Activated CD4-positive, alpha-beta T cell treated with anti-CD3 and anti-CD28 coated beads for 4 hours (primary cell): ENCODE results near the gene DCUN1D2.
"Not testable (repeated sequence)": the region's sequence is repeated elsewhere in the genome, so short reads cannot be mapped to it uniquely, and the experiment has no call there.

Experiments used
- DNase-seq, 2 donors: peaks; one replicate each; pipeline ENCODE4 v3.0.0-alpha.2; 2020

The DCUN1D2 gene

DNA sequence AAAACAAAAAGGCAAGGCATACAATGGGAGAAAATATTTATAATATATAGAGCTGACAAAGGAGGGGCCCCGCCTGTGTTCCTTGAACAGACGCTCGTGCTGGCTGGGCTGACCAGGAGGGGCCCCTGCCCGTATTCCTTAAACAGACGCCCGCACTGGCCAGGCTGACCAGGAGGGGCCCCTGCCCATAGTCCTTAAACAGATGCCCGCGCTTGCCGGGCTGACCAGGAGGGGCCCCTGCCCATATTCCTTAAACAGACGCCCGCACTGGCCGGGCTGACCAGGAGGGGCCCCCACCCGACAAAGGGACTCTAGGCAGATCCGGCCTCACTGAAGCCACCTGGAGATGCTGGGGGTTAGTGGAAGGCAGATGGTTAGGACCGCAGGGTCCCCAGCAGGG lies 46.5 kb downstream of the DCUN1D2 start:
- DNase-seq, result no peak

DNA sequence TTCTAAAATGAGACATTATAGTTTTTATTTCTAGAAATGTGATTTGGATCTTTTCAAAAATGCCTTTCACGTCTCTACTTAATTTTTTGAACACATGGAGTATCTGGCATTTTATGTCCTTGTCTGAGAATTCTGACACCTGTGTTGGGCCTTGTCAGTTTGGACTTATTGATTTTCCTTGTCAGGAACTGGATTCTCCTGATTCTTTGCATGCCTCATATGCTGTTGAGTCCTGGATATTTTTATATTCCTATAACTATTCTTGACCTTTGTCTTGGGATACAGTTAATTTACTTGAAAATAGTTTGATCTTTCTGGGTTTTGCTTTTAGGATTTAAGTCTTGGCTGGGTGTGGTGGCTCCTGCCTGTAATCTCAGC lies 47.5 kb downstream of the DCUN1D2 start:
- DNase-seq, result no peak

GRCh38 chr13:113442354-113442984 lies 48.0 kb downstream of the DCUN1D2 start:
- DNase-seq, result no peak

- DNase-seq, result no peak
These were observed 48.9 kb downstream of the DCUN1D2 start for GRCh38 chr13:113441661-113442060.

DNA sequence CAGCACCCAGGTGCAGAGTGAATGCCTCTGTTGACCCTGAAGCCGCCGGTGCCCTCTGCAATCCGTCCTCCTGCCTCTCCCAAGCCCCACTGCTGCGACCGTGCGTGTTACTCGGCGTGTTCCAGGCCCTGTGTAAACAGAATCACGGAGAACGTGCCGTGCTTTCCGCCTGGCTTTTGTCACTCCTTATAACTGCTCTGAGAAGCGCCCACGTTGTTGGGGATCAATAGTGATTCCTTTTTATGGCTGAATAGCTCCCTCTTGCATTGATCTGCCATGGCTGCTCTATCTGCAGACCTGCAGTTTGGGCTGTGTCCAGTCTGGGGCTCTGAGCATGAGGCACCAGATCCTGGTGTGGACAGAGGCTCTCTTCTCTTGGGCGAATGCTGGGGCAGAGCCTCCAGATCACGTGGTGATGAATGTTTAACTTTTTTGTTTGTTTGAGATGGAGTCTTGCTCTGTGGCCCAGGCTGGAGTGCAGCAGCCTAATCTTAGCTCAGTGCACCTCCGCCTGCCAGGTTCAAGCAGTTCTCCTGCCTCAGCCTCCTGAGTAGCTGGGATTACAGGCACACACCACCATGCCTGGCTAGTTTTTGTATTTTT lies 53.0 kb downstream of the DCUN1D2 start:
- DNase-seq, result no peak

DNA sequence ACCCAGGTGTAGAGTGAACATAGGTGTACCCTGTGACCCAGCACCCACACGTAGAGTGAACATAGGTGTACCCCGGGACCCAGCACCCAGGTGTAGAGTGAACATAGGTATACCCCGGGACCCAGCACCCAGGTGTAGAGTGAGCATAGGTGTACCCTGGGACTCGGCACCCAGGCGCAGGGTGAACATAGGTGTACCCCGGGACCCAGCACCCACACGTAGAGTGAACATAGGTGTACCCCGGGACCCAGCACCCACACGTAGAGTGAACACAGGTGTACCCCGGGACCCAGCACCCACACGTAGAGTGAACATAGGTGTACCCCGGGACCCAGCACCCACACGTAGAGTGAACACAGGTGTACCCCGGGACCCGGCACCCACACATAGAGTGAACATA lies 53.6 kb downstream of the DCUN1D2 start:
- not testable (repeated sequence) for DNase-seq

GRCh38 chr13:113435907-113436306 lies 54.6 kb downstream of the DCUN1D2 start:
- not testable (repeated sequence) for DNase-seq

GRCh38 chr13:113433391-113433916 lies 57.1 kb downstream of the DCUN1D2 start:
- no peak for DNase-seq

DNA sequence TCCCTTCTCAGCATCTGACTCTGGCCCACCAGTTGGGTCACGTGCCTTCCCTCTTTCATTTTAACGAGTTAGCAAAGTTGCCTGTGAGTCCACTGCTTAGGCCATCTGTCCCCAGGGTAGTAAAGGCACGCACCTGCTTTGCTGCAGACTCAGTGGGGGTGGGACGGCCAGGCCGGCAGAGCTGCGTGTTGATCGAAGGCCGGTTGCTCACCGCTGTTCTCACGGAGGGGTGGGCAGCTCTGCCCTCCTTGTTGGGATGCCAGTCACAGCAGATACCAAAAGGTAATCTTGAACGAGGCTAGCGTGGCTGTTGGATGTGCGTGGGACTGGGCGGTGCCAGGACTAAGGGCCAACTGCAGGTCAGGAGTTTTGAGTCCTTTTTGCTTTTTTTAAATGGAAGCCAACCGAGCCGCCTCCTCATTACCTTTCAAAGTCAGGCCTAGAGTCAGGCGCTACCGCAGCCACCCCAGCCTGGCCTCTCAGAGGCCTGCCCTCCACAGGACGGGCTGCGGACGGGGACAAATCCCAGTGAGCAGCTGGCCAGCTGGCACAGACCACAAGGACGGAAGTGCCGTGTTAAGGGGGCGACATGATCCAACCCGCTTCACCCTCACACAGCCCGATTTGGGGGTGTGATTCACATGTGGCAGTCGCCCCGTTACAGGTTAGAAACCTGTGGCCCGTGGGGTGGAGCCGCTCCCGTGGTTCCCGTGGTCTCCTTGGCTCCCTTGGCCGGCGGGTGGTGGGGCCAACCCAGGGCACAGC lies 57.8 kb downstream of the DCUN1D2 start:
- no peak for DNase-seq

GRCh38 chr13:113431171-113431570 lies 59.3 kb downstream of the DCUN1D2 start:
- DNase-seq, result no peak

GRCh38 chr13:113430378-113431110 lies 60.0 kb downstream of the DCUN1D2 start:
- DNase-seq, result no peak

DNA sequence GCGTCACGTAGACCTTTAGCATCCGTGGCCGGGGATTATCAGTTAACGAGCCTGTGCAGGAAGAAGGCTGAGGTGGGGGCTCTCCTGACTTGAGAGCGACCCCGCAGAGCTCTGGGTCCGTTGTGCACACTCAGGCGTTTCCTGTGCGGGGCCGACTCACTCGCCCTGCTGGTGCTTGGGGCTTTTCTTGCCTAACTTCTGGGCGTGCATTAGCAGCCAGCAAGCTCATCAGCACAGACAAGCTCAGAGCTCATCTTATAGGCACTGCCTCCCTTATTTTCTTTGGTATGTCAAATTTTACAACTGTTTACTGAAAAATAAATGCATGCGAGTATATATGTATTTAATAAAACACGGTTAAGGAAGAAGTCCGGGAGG lies 60.9 kb downstream of the DCUN1D2 start:
- no peak for DNase-seq

DNA sequence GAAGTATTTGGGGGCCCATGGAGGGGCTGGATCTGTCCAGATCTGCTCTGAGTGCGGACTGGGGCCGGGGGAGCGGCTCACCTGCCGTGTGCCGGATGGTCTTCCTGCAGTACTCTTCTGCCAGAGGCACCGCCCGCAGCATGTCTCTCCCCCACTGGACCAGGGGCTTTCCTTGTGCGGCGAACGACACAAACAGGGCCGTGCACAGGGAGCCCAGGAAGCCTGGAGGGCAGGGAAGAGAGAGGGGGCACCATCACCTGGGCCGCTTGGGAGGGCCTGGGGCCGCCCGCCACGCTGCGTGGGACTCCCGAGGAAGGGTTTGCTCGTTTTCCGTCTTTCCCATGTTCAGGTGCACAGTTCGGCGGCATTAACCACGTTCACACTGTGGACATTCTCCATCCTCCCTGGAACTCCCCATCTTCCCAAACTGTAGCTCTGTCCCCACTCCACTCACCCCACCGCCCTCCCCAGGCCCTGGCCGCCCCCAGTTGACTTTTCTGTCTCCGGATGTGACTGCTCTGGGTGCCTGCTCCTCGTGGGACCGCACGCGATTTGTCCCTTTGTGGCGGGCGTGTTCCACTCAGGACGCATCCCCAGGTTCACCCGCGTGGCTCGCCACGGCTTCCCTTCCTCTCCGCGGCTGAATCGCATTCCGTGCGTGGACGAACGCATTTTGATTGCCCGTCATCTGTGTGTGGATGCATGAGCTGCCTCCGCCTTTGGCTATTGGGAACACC lies 61.5 kb downstream of the DCUN1D2 start:
- DNase-seq, result no peak

DNA sequence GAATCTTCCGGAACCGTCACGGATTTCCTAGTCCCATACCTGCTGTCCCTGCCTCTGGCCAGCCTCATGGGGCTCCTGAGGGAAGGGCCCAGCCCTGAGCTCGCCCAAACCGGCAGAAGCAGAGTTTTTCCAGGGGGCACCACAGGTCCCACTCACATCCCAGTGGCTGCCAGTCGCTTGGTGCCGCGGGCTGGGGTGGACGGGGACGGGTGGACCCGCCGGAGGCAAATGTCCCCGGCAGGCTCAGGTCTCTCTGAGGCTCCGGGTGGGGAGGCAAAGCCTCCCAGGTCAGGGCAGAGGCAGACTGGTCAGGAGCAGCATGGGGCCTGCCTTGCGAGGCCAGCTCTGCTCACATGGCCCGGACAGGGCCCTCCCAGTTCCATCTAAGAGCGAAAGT lies 62.0 kb downstream of the DCUN1D2 start:
- DNase-seq, result no peak

DNA sequence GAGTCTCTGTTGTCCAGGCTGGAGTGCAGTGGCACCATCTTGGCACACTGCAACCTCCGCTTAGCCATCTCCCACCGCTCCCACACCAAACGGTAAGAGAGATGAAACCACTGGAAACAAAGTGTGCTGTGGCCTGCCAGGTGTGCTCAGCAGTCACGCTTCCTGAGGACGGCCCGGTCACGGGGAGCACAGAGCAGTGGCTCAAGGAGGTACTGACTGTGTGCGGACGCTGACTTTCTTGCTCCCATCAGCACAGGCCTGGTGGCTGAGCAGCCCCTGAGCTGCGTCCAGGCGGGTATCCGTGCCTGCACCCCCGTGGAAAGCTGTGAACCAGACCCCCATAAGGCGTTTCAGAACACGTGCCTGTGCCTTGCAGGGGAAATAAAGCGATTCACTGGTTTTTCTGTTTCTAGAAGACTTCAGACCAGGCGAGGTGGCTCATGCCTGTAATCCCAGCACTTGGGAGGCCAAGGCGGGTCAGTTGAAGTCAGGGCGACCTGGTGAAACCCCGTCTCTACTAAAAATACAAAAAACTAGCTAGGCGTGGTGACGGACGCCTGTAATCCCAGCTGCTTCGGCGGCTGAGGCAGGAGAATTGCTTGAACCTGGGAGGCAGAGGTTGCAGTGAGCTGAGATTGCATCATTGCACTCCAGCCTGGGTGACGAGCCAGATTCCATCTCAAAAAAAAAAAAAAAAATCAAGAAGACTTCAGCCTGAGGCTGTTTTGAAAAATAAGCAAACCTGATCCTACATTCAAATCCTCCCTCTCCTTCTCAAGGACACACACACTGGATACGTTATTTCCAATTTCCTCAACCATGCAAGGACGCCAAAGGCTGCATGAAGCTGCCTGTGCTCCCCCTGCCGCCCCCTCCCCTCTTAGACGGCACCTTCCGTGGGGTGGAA lies 62.7 kb downstream of the DCUN1D2 start:
- no peak for DNase-seq

DNA sequence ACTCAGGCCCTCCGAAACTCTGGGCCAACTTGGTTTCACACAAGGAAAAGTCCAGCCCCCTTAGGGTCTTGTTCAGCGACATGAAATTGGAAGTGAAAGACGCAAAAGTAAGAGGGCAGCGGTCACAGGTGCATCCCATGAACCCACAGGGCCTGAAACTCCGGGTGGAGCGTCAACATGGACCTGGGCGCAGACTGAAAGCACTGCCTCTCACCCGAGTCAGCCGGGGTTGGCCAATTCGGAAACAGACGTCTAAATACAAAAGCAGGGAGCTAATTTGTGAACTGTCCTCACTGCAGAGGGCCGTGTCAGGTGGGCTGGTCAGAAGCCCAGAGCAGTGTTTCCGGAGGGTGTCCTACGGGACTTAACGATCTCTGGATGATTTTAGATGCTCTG lies 63.9 kb downstream of the DCUN1D2 start:
- no peak for DNase-seq

- DNase-seq, result no peak
These were observed 64.4 kb downstream of the DCUN1D2 start for GRCh38 chr13:113425941-113426590.

GRCh38 chr13:113423520-113424163 lies 66.9 kb downstream of the DCUN1D2 start:
- DNase-seq, result no peak

DNA sequence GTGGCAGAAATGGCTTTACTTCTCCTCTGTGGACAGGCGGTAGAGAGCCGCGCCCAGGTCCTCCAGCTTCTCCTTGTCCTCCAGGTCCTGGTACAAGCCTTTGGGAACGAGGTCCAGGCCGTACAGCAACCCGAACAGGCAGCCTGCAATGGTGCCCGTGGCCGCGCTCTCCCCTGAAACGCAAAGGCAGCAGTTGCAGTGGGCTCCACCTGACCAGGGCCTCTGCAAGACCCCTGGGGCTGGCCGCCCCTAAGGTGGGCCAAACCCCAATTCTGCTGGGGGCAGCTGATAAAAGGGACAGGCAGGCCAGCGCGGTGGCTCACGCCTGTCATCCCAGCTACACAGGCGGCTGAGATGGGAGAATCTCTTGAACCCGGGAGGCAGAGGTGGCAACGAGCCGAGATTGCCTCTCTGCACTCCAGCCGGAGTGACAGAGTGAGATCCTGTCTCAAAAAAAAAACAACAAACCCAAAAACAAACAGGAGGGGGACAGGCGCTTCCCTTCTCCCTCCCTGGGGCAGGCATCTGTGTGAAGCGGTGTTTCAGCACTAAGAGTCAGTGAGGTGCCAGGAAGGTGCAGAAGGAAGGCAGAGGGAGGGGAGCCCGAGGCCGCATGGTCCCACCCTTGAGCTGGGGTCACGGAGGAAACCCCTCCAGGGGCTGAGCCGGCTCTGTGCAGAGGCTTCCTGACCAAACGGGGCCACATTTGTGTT lies 67.5 kb downstream of the DCUN1D2 start:
- no peak for DNase-seq
